Hematopoietic multipotent progenitor cell treated with erythropoietin and hydrocortisone succinate and interleukin-3 and kit ligand, for 17 days (in vitro differentiated cells): ENCODE results near the gene SIX5.
A peak's percentile ranks its signal among the peaks of the same experiment; 100 is the strongest.

Experiments used
- DNase-seq: peaks from one replicate; pipeline ENCODE4 v3.0.0-alpha.2; 2015; ENCODE audit warnings: low spot score

The SIX5 gene

DNA sequence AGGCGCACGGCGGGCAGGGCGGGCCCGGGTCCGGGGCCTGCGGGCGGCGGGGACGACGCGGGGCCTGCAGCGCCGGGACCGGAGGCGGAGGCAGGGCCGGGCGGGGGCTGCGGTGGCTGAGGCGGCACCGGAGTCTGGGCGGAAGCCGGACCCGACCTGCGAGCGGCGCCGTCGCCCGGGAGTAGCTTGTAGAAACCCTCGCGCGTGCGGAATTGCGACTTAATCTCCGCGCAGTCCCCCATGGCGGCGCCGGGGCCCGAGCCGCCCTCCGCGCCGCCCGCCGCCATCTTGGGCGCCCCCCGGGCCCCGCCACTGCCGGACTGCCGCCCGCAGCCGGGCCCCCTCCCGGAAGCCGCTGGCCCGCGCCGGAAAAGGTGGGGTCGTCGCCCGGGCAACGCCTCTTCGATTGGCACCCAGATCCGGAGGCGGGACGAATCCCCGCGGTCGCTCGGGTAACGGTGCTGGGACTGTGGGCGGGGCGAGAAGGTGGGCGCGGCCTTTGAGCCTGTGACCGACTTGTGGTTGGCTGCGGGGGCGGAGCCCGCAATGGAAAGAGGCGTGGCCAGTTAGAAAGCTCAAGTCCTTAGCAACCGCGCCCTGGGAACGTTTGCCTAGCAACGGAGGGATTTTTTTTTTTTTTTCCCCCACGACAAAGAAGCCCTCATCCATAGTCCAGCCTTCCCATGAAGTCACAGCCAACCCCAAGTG is 23.6 kb upstream of the SIX5 start, which contains the start of gene DMWD:
Gene DMWD (minus strand): TSS at position 376 of the 708 bp plus-strand sequence. CDS start 89 bp downstream, at position 287.
- DNase-seq: peak; percentile 99

GRCh38 chr19:45791744-45792469 is 22.9 kb upstream of the SIX5 start:
- no peak for DNase-seq

DNA sequence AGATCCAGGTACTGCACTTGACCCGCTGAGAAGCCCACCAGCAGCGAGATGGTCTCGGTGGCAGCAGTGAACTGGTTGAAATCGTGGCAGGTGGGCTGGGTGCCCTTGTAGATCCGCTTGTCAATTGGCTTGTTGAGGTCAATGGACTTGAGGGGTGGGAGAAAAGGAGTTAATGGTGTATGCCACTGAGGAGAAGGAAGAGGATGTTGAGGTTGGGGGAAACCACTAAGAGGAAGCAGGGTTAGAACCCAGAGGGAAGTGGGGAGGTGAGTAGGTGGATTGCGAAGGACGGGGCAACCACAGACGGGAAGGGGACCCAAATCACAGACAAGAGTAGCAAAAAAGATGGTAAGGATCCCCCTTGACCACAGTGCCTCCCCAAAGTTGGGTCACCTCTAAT is 21.9 kb upstream of the SIX5 start:
- no peak for DNase-seq

GRCh38 chr19:45789035-45789786 is 20.2 kb upstream of the SIX5 start:
- DNase-seq: no peak

- DNase-seq: no peak
Observed at GRCh38 chr19:45786533-45786894, 17.5 kb upstream of the SIX5 start.

DNA sequence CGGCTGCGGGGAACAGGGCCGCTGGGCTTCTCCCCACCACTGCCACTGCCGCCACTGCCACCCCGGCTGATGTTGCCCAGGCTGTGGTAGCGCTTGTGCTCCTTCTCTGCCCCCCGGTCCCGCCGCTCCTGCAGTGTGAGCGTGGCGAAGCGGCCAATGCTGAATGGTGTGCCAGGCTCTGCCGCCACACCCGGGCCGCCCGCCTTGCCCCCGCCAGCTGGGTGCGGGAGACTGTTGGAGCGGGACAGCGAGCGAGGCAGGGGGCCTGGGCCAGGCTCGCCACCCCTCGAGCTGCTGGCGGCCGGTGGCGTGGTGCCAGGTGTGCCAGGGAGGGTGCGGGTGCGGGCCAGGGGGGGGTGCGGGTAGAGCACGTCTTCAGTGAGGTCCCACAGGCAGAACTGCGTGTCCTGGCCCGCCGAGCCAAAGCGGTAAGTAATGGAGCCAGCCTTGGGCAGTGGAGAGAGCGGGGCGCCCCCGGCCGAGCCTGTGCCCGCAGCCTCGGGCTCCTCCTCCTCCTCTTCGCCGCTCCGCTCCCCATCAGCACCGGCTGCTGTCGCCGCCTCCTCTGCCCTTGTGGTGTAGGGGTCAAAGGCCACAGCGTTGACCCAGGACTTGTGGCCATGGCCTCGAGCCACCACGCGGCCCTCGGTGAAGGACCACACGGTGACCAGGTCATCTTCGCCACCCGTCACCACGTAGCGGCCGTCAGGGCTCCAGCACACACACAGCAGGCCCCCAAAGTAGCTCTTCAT is 16.9 kb upstream of the SIX5 start:
- DNase-seq: no peak

GRCh38 chr19:45785097-45785496 is 16.0 kb upstream of the SIX5 start:
- DNase-seq: no peak

GRCh38 chr19:45784096-45784495 is 15.0 kb upstream of the SIX5 start:
- DNase-seq: no peak

DNA sequence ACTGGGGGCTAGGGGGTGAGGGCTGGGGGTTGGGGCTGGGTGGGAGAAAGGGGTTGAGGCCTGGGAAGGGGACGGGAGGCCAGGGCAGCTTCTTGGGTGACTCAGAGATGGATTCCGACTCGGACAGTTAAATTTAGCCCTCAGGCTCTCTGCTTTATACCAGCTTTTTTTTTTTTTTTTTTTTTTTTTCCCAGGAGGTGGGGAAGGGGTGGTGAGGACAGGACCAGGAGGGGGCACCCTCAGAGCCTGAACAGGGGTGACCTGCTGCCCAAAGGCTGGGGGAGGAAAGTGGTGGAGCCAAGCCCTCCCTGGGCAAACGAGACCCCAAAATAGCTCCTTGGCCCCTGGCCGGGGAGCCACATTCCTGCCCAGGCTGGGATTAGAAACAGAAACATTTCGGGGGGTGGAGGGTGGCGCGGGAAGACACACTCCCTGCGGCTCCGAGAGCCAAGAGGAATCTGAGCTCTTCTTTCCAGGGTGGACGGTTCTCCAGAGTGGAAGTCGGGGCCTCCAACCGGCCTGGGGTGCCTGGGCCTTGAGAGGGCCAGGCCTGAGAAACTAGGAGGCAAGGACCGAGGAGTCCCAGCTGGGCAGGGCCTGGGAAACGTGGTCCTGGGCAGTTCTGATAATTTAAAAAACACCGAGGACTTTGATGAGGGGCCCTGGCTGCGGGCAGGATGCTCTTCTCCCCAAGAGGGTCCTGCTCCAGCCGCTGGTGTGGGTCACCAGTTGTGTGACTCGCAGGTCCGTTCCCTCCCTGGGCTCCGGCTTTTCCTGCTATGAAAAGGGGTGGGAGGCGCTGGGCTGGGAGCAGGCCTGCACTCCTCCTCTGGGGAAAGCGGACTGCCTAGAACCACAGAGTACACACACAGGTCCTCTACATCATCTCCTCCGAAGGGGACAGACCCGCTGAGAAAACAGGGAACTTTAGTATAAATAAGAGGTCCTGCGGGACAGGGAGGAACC is 14.1 kb upstream of the SIX5 start:
- DNase-seq: no peak

DNA sequence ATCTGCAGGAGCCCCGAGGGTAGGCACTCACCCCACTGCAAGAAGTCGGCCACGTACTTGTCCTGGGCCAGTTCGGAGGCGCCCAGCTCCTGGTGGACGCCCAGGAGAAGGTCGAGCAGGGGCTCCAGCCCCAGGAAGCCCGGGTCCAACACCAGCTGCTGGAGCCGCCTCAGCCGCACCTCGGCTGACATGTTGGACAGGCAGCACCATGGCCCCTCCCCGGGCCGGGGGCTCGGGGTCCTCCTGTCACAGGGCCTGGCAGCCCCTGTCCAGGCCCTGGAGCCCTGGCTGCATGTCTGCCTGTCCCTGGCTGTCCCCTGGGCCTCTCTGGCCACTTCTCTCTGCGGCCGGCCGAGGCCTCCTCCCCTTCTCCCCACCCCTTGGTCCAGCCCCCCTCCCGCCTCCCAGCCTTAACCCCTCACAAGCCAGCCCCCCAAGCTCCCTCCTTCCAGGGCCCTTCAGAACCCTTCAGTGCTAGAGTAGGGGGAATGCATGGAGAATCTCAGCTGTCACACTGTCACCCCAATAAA is 13.2 kb upstream of the SIX5 start, which contains the start of gene DMPK:
Gene DMPK (minus strand): TSS at position 329 of the 530 bp plus-strand sequence. CDS start 138 bp downstream, at position 191.
- DNase-seq: no peak

GRCh38 chr19:45781214-45782161 is 12.4 kb upstream of the SIX5 start:
- DNase-seq: no peak

- DNase-seq: no peak
Observed at GRCh38 chr19:45780448-45781213, 11.6 kb upstream of the SIX5 start.

DNA sequence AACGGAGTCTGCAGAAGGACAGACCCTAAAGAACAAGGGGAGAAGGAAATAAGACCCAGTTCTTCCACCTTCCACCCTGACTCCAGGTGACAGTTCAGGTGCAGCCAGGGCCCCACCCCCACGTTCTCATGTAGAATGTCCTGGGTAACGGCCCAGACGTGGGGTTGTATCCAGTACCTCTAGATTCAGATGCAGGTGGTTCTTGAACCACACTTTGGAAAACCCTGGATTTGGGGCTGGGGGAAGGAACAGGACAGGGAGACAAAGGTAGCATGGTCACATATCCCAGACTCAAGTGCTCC is 11.0 kb upstream of the SIX5 start:
- DNase-seq: no peak

DNA sequence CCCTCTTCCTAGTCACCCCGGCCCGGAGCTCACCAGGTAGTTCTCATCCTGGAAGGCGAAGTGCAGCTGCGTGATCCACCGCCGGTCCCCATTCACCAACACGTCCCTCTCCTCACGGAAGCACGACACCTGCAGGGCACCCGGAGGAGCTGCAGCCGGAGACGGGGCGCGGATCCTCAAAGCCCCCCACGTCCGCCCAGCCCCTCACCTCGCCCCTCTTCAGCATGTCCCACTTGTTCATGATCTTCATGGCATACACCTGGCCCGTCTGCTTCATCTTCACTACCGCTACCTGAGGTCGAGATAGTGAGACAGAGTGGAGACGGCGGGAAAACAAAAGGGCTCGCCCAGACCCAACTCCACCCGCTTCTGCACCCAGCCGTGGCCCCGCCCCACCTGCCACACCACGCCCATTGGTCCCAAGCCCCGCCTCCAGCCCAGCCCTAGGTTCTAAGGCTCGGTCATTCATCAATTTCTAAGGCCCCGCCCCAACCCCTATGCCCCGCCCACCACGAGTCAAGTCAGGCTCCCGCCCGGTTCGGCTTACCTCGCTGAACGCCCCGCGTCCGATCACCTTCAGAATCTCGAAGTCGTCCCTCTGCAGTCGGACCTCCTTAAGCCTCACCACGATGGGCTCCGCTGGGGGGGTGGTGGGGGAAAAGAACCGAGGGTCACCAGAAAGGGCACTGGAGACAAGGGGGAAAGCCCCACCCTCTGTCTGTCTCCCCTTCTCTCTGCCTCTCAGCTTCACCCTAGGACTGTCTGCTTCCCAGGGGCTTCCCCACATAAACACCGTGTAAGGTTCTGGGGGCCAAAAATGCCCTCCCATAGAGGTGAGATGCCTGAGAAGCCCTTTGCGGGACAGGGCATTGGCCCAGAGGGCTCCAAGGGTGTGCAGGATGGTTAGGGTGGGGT is 10.4 kb upstream of the SIX5 start:
- peak; percentile 85 for DNase-seq

- no peak for DNase-seq
Observed at GRCh38 chr19:45778010-45778661, 9.1 kb upstream of the SIX5 start.

- no peak for DNase-seq
Observed at GRCh38 chr19:45777395-45777961, 8.4 kb upstream of the SIX5 start.

- no peak for DNase-seq
Observed at GRCh38 chr19:45774765-45775164, 5.7 kb upstream of the SIX5 start.
